Measurements from ENCODE around the gene DNA2.

DNA sequence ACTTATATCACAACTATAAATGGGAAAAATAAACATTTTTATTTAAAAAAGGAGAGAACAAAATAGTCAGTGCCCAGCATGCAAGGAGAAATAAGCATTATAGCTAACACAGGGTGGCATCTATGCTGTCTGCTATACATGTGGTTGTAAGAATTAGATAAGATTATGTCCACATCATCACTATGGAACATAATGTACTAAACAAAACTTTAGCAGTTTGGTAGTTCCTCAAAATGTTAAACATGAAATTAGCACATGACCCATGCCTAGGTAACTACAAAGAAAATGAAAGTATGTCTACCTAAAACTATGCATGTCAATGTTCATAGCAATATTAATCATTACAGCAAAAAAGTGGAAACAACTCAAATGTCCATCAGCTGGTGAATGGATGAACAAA is 36.0 kb downstream of the DNA2 start:
- TF ChIP-seq RARB (CRISPR knock-in tag; IDR thresholded peaks at IDR 0.05): no peak
- no peak for TF ChIP-seq ZC3H10 (CRISPR knock-in tag; IDR thresholded peaks at IDR 0.05)
- TF ChIP-seq, protein P1, sequence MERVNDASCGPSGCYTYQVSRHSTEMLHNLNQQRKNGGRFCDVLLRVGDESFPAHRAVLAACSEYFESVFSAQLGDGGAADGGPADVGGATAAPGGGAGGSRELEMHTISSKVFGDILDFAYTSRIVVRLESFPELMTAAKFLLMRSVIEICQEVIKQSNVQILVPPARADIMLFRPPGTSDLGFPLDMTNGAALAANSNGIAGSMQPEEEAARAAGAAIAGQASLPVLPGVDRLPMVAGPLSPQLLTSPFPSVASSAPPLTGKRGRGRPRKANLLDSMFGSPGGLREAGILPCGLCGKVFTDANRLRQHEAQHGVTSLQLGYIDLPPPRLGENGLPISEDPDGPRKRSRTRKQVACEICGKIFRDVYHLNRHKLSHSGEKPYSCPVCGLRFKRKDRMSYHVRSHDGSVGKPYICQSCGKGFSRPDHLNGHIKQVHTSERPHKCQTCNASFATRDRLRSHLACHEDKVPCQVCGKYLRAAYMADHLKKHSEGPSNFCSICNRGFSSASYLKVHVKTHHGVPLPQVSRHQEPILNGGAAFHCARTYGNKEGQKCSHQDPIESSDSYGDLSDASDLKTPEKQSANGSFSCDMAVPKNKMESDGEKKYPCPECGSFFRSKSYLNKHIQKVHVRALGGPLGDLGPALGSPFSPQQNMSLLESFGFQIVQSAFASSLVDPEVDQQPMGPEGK (CRISPR knock-in tag; IDR thresholded peaks at IDR 0.05; ENCODE audit: borderline replicate concordance): no peak
- no peak for TF ChIP-seq ZFP30 (CRISPR knock-in tag; IDR thresholded peaks at IDR 0.05)
- TF ChIP-seq, protein P2, sequence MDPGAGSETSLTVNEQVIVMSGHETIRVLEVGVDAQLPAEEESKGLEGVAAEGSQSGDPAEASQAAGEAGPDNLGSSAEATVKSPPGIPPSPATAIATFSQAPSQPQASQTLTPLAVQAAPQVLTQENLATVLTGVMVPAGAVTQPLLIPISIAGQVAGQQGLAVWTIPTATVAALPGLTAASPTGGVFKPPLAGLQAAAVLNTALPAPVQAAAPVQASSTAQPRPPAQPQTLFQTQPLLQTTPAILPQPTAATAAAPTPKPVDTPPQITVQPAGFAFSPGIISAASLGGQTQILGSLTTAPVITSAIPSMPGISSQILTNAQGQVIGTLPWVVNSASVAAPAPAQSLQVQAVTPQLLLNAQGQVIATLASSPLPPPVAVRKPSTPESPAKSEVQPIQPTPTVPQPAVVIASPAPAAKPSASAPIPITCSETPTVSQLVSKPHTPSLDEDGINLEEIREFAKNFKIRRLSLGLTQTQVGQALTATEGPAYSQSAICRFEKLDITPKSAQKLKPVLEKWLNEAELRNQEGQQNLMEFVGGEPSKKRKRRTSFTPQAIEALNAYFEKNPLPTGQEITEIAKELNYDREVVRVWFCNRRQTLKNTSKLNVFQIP (CRISPR knock-in tag; IDR thresholded peaks at IDR 0.05; ENCODE audit: borderline replicate concordance, low read depth): no peak
- TF ChIP-seq GLIS3 (CRISPR knock-in tag; IDR thresholded peaks at IDR 0.05): no peak
- TF ChIP-seq ISL1 (CRISPR knock-in tag; IDR thresholded peaks at IDR 0.05): no peak
- TF ChIP-seq, protein P3, sequence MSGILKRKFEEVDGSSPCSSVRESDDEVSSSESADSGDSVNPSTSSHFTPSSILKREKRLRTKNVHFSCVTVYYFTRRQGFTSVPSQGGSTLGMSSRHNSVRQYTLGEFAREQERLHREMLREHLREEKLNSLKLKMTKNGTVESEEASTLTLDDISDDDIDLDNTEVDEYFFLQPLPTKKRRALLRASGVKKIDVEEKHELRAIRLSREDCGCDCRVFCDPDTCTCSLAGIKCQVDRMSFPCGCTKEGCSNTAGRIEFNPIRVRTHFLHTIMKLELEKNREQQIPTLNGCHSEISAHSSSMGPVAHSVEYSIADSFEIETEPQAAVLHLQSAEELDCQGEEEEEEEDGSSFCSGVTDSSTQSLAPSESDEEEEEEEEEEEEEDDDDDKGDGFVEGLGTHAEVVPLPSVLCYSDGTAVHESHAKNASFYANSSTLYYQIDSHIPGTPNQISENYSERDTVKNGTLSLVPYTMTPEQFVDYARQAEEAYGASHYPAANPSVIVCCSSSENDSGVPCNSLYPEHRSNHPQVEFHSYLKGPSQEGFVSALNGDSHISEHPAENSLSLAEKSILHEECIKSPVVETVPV (CRISPR knock-in tag; IDR thresholded peaks at IDR 0.05): no peak
